Measurements from ENCODE around the gene AKAP13.

The AKAP13 gene

GRCh38 chr15:85718271-85718971, 338.0 kb downstream of the AKAP13 start:
- no peak for DNase-seq (ENCODE audit: low read depth, low spot score)
- no peak overlapping the region for H3K4me3 ChIP-seq (ENCODE audit: low read length)

- DNase-seq (ENCODE audit: low read depth, low spot score) = no peak
- H3K4me3 ChIP-seq (ENCODE audit: low read length) = no peak overlapping the region
Observed at GRCh38 chr15:85718981-85719380, 338.6 kb downstream of the AKAP13 start.

- no peak overlapping the region for H3K4me3 ChIP-seq (ENCODE audit: low read length)
- DNase-seq (ENCODE audit: low read depth, low spot score) = no peak
Observed at GRCh38 chr15:85722374-85723152, 342.2 kb downstream of the AKAP13 start.

DNA sequence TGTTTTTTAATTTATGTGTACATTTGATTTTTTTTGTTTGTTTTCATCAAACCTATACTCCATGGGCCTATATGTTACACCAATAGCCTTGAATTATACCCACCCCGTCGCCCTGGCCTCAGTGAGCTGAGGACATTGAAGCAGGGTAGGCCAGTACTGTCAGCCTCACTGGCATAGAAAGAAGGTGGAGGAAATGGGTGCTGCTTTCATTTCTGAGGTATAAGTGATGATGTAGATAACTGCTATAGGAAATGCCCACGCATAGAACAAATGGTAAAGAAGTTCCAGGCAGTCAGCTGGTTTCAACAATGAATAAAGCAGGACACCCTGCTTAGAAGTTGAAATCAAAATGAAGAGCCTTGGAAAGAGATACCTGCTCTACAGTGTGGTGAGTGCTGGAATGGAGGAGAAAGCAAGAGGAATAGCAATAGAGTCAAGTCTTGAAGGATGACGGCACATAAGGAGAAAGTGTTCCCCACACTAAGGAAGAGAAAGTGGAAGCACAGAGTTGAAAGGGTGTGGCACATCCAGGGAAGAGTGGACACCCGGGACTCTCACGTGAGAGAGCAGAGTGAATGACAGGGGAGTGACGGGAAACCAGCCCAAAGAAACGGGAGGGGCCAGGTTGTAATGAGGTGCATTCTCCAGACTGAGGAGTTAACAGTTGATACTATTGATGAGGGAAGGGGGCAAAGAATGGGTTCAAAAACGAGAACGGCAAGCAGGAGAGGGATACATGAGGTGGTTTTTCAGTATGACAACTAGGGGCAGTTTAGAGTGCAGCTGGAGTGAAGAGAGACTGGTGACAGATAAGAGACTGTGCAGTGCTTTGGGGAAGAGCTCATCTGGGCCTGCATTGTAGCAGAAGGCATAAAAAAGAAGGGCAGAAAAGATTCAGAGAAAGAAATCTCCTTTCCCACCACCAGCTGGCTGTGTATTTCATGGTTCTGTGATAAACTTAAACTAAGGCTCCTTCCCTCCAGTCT, 343.9 kb downstream of the AKAP13 start:
- no peak for DNase-seq (ENCODE audit: low read depth, low spot score)
- no peak overlapping the region for H3K4me3 ChIP-seq (ENCODE audit: low read length)

- DNase-seq (ENCODE audit: low read depth, low spot score) = no peak
- H3K4me3 ChIP-seq (ENCODE audit: low read length) = no peak overlapping the region
Observed at GRCh38 chr15:85725019-85725418, 344.6 kb downstream of the AKAP13 start.

DNA sequence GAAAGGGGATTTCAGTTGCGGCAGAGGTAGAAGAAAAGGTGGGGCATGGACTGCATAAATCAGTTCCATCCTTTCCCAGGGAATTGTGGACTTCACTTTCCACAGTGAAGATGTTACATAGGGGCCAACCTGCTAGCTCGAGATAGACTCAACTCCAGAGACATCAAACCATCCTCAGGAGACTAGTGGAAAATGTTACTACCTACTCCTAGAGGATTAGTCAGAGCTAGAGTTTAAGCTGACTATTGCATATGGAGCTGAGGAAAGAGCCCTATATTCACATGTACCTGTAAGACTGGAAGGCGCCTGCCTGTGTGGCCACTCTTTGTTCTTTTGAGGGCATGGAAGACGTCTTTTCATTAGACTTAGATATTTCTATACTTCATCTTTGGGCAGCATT, 345.2 kb downstream of the AKAP13 start:
- DNase-seq (ENCODE audit: low read depth, low spot score) = no peak
- H3K4me3 ChIP-seq (ENCODE audit: low read length) = no peak overlapping the region

DNA sequence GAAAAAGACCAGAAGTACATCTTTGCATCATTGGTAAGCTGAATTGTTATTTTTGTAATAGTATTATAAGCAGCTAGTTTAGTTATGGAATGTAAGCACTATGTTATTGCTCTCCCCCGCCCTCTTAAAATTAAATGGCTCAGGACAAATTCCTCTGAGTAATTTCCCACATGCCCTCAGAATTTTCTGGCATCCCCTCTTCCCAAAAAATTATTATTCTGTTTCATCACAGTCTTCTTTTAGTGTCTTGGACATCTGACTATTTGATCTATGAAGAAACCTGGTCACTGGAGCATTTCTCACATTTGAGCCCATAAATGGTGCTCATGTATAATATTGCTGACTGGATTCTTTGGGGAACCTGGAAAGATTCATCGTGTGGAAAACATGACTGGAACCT, 346.1 kb downstream of the AKAP13 start:
- no peak overlapping the region for H3K4me3 ChIP-seq (ENCODE audit: low read length)
- no peak for DNase-seq (ENCODE audit: low read depth, low spot score)

GRCh38 chr15:85727068-85727467, 346.7 kb downstream of the AKAP13 start:
- no peak overlapping the region for H3K4me3 ChIP-seq (ENCODE audit: low read length)
- no peak for DNase-seq (ENCODE audit: low read depth, low spot score)

- no peak overlapping the region for H3K4me3 ChIP-seq (ENCODE audit: low read length)
- DNase-seq (ENCODE audit: low read depth, low spot score) = peak; percentile 65
Observed at GRCh38 chr15:85730001-85730820, 349.8 kb downstream of the AKAP13 start.

DNA sequence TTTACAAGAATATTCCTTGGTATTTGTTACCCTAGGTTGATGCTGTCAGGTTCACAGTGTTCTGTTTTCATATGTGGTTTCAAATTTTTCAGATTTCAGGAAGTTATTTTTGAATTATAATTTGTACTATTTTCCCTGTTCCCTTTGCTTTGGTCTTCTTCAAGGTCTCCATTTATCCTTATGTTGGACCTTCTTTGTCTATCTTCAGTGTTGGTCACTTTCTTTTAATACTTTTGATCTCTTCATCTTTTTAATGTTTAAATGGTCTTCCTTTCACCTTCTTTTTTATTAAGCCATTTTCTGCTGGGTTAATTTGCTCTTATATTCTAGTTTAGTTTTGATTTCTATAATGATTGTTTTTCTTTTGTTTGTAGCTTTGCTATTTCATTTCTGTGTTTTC, 353.0 kb downstream of the AKAP13 start:
- no peak overlapping the region for H3K4me3 ChIP-seq (ENCODE audit: low read length)
- DNase-seq (ENCODE audit: low read depth, low spot score) = no peak

GRCh38 chr15:85737061-85737460, 356.7 kb downstream of the AKAP13 start:
- no peak overlapping the region for H3K4me3 ChIP-seq (ENCODE audit: low read length)
- DNase-seq (ENCODE audit: low read depth, low spot score) = no peak

DNA sequence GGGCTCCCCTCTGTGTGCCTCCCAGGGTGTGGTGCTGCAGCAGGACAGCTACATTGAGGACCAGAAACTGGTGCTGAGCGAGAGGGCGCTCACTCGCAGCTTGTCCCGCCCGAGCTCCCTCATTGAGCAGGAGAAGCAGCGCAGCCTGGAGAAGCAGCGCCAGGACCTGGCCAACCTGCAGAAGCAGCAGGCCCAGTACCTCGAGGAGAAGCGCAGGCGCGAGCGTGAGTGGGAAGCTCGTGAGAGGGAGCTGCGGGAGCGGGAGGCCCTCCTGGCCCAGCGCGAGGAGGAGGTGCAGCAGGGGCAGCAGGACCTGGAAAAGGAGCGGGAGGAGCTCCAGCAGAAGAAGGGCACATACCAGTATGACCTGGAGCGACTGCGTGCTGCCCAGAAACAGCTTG, 360.6 kb downstream of the AKAP13 start:
- H3K4me3 ChIP-seq (ENCODE audit: low read length) = no peak overlapping the region
- no peak for DNase-seq (ENCODE audit: low read depth, low spot score)

- DNase-seq (ENCODE audit: low read depth, low spot score) = no peak
- no peak overlapping the region for H3K4me3 ChIP-seq (ENCODE audit: low read length)
Observed at GRCh38 chr15:85741662-85742061, 361.3 kb downstream of the AKAP13 start.

GRCh38 chr15:85742186-85742821, 361.9 kb downstream of the AKAP13 start:
- no peak for DNase-seq (ENCODE audit: low read depth, low spot score)
- no peak overlapping the region for H3K4me3 ChIP-seq (ENCODE audit: low read length)

GRCh38 chr15:85743392-85744055, 363.1 kb downstream of the AKAP13 start:
- no peak for DNase-seq (ENCODE audit: low read depth, low spot score)
- no peak overlapping the region for H3K4me3 ChIP-seq (ENCODE audit: low read length)

- no peak overlapping the region for H3K4me3 ChIP-seq (ENCODE audit: low read length)
- no peak for DNase-seq (ENCODE audit: low read depth, low spot score)
Observed at GRCh38 chr15:85744579-85744978, 364.2 kb downstream of the AKAP13 start.

GRCh38 chr15:85745023-85745422, 364.6 kb downstream of the AKAP13 start:
- DNase-seq (ENCODE audit: low read depth, low spot score) = no peak
- H3K4me3 ChIP-seq (ENCODE audit: low read length) = no peak overlapping the region
